GM21528 (cell line): Measurements from ENCODE around the gene TEN1.

Experiments
- ATAC-seq: cut with Tn5 transposase; IDR thresholded peaks from one replicate; pipeline ENCODE4 v1.9.1; 2021; ENCODE audit warnings: mild to moderate bottlenecking, moderate library complexity; ENCODE audit not compliant: unreplicated experiment, low FRiP score

Gene TEN1

DNA sequence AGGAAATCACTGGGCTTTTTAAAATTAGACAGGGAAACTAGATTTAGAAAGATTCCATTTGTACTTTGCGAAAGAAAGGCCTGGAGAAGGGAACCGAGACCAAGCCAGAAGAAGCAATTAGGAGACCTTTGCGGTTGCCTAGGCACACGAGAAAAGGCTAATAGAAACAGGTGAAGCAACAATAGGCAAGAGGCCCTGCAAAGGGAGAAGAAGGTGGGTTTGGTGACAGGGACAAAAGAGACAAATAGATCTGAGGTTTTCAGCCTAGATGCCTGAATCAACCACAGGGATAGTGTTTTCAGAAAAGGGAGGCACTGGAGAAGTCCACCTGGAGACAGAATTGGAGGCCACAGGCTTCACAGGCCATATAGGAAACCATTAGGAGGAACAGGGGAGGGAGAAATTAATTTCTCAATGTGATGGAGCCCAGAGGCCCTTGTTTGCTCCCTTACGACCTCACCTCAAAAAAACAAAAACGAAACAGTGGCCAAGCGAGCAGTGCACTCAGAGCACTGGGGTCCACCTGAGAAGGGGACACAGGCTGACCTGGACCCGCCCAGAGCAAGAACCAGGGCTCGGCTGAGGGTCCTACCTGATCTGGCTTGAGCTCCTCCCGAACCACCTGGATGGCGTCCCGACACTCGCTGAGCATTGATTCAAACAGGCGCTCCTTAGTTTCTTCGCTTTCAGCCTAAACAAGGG, 70.9 kb downstream of the TEN1 start:
- no peak for ATAC-seq
